Caco-2 (cell line): ENCODE results near the gene PRSS53. TPM values are rescaled to one million over a fixed set of nuclear protein-coding genes. Genes with fewer than 3 reads are reported as not detected.

Experiments
- BruUV-seq: library from RNA; stranded (reverse); fragments of 400-500 nt; replicated peaks from 2 replicates; lab custom pipeline; 2021; lab: Mats Ljungman, UMichigan
- CTCF ChIA-PET: fragments of 300-600 bp; sonication (Branson Sonifier 250); formaldehyde crosslinking; loops from one replicate; lab custom pipeline; 2022; ENCODE audit warnings: antibody characterized with exemption; lab: Charles Lee
- POLR2A ChIA-PET: fragments of 300-600 bp; sonication (Branson Sonifier 250); formaldehyde crosslinking; loops from one replicate; lab custom pipeline; 2022; ENCODE audit warnings: antibody characterized with exemption; lab: Charles Lee
- DNase-seq, 2 experiments: peaks; one replicate each; pipeline versions ENCODE4 v3.0.0 to v3.0.0-alpha.2; 2020 to 2022
- H3K27me3 ChIP-seq: replicated peaks from 2 replicates; pipeline ENCODE4 v1.6.0; 2011; ENCODE audit warnings: low read length; ENCODE audit not compliant: control insufficient read depth, insufficient read depth
- H3K36me3 ChIP-seq: 2 replicates; pipeline ENCODE4 v1.5.1; 2011; ENCODE audit warnings: low read length; ENCODE audit not compliant: control insufficient read depth, insufficient read depth
- H3K4me1 ChIP-seq: fragments of 250-450 bp; sonication (Bioruptor Pico); 2 replicates; pipeline ENCODE4 v1.5.1; 2020; ENCODE audit warnings: mild to moderate bottlenecking
- H3K4me3 ChIP-seq: 2 replicates; pipeline ENCODE4 v1.5.1; 2011; ENCODE audit warnings: low read depth, mild to moderate bottlenecking, control low read depth, low read length
- H3K9me3 ChIP-seq: fragments of 250-450 bp; sonication (Bioruptor Pico); 2 replicates; pipeline ENCODE4 v1.5.1; 2020; ENCODE audit warnings: mild to moderate bottlenecking, moderate library complexity
- H3K27ac Mint-ChIP-seq: one replicate; pipeline ENCODE4 v1.8.0; 2022; ENCODE audit warnings: mixed read lengths; ENCODE audit not compliant: unreplicated experiment
- H3K27me3 Mint-ChIP-seq: one replicate; pipeline ENCODE4 v1.8.0; 2022; ENCODE audit warnings: mixed read lengths; ENCODE audit not compliant: insufficient read depth, unreplicated experiment
- H3K36me3 Mint-ChIP-seq: one replicate; pipeline ENCODE4 v1.8.0; 2022; ENCODE audit warnings: mild to moderate bottlenecking, mixed read lengths; ENCODE audit not compliant: insufficient read depth, unreplicated experiment
- H3K4me1 Mint-ChIP-seq: one replicate; pipeline ENCODE4 v1.8.0; 2022; ENCODE audit warnings: low read depth, mixed read lengths; ENCODE audit not compliant: unreplicated experiment
- H3K4me3 Mint-ChIP-seq: one replicate; pipeline ENCODE4 v1.8.0; 2022; ENCODE audit warnings: mild to moderate bottlenecking, moderate library complexity, mixed read lengths; ENCODE audit not compliant: unreplicated experiment
- H3K9me3 Mint-ChIP-seq: one replicate; pipeline ENCODE4 v1.8.0; 2022; ENCODE audit warnings: mixed read lengths; ENCODE audit not compliant: unreplicated experiment
- intact Hi-C: fragments of 100-400 bp; cut with micrococcal nuclease; formaldehyde crosslinking; loops from one replicate; pipeline ENCODE4 v1.10.0; 2022; ENCODE audit not compliant: unreplicated experiment
- total RNA-seq: library from RNA; stranded (reverse); gene quantifications from 2 replicates; pipeline ENCODE4 v1.2.3, GENCODE V29; 2022
- TF ChIP-seq, protein P1 (sequence below), 2 experiments: fragments of 200-600 bp in 1 of 2; IDR thresholded peaks; 1 replicate in 1 of 2; 2 replicates in 1 of 2; pipeline versions ENCODE4 v1.5.1 to v1.8.0; 2011 to 2022; ENCODE audit warnings: antibody characterized with exemption in 1 of 2, control low read depth in 1 of 2, inconsistent platforms in 1 of 2, low read depth in 1 of 2, low read length in 1 of 2, mild to moderate bottlenecking in 1 of 2, moderate library complexity in 1 of 2; ENCODE audit not compliant: insufficient read depth in 1 of 2, severe bottlenecking in 1 of 2, unreplicated experiment in 1 of 2

Gene PRSS53
- total RNA-seq, 1 experiment from 2014 or later = 1.8 TPM

DNA sequence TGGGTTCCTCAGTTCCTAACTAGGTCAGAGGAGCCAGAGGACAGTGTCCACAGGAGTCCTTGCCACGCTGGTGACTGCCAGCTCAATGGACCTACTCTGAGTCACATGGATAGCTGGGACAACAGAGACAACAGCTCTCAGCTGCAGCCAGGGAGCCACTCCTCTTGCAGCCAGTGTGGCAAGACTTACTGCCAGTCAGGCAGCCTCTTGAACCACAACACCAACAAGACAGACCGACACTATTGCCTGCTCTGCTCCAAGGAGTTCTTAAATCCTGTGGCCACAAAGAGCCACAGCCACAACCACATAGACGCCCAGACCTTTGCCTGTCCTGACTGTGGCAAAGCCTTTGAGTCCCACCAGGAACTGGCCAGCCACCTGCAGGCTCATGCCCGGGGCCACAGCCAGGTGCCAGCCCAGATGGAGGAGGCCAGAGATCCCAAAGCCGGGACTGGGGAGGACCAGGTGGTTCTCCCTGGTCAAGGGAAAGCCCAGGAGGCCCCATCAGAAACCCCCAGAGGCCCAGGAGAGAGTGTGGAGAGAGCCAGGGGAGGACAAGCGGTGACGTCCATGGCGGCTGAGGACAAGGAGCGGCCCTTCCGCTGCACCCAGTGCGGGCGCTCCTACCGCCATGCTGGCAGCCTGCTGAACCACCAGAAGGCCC lies 7.9 kb downstream of the PRSS53 start:
- H3K4me1 Mint-ChIP-seq = no peaks in the 10 kb centered on the region
- H3K9me3 Mint-ChIP-seq = no peaks in the 10 kb centered on the region
- H3K4me1 ChIP-seq = no peaks in the 10 kb centered on the region
- H3K4me3 Mint-ChIP-seq = no peak overlapping the region
- ChIA-PET POLR2A (no interaction called here), CTCF (no interaction called here)
- no peak overlapping the region for H3K27ac Mint-ChIP-seq
- peaks cover 32% of the 10 kb centered on the region for H3K36me3 Mint-ChIP-seq
- TF ChIP-seq, protein P1, sequence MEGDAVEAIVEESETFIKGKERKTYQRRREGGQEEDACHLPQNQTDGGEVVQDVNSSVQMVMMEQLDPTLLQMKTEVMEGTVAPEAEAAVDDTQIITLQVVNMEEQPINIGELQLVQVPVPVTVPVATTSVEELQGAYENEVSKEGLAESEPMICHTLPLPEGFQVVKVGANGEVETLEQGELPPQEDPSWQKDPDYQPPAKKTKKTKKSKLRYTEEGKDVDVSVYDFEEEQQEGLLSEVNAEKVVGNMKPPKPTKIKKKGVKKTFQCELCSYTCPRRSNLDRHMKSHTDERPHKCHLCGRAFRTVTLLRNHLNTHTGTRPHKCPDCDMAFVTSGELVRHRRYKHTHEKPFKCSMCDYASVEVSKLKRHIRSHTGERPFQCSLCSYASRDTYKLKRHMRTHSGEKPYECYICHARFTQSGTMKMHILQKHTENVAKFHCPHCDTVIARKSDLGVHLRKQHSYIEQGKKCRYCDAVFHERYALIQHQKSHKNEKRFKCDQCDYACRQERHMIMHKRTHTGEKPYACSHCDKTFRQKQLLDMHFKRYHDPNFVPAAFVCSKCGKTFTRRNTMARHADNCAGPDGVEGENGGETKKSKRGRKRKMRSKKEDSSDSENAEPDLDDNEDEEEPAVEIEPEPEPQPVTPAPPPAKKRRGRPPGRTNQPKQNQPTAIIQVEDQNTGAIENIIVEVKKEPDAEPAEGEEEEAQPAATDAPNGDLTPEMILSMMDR (IDR thresholded peaks at IDR 0.05; ENCODE audit: insufficient read depth in 1 of 2, low read depth in 1 of 2, low read length in 1 of 2, severe bottlenecking in 1 of 2, unreplicated experiment in 1 of 2) = no peak
- no peak for DNase-seq
- H3K9me3 ChIP-seq = no peaks in the 10 kb centered on the region
- intact Hi-C loops = no loop called here
- no peak overlapping the region for H3K4me3 ChIP-seq
- peaks cover 3% of the 10 kb centered on the region for H3K36me3 ChIP-seq
- no TSS peak for BruUV-seq
- H3K27me3 Mint-ChIP-seq = no peaks in the 10 kb centered on the region
- H3K27me3 ChIP-seq = no peaks in the 10 kb centered on the region

GRCh38 chr16:31080035-31080629 lies 8.6 kb downstream of the PRSS53 start:
- ChIA-PET CTCF (no interaction called here), POLR2A (no interaction called here)
- H3K27me3 ChIP-seq = no peaks in the 10 kb centered on the region
- Mint-ChIP-seq H3K27me3 (no peaks in the 10 kb centered on the region), H3K27ac (no peak overlapping the region), H3K36me3 (peaks cover 32% of the 10 kb centered on the region), H3K4me1 (peaks cover 2% of the 10 kb centered on the region), H3K9me3 (no peaks in the 10 kb centered on the region), H3K4me3 (no peak overlapping the region)
- TF ChIP-seq, protein P1 (IDR thresholded peaks at IDR 0.05; ENCODE audit: insufficient read depth in 1 of 2, low read depth in 1 of 2, low read length in 1 of 2, severe bottlenecking in 1 of 2, unreplicated experiment in 1 of 2) = no peak
- no peak for DNase-seq
- H3K36me3 ChIP-seq = peaks cover 3% of the 10 kb centered on the region
- no peak overlapping the region for H3K4me3 ChIP-seq
- H3K9me3 ChIP-seq = no peaks in the 10 kb centered on the region
- intact Hi-C loops = no loop called here
- H3K4me1 ChIP-seq = no peaks in the 10 kb centered on the region
- BruUV-seq = no TSS peak

DNA sequence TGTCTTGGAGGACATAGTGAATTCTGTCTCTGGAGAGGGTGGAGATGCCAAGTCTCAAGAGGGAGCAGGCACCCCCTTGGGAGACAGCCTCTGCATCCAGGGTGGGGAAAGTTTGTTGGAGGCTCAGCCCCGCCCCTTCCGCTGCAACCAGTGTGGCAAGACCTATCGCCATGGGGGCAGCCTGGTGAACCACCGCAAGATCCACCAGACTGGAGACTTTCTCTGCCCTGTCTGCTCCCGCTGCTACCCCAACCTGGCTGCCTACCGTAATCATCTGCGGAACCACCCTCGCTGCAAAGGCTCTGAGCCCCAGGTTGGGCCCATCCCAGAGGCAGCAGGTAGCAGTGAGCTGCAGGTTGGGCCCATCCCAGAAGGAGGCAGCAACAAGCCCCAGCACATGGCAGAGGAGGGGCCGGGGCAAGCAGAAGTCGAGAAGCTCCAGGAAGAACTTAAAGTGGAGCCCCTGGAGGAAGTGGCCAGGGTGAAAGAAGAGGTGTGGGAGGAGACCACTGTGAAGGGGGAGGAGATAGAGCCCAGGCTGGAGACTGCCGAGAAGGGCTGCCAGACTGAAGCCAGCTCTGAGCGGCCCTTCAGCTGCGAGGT lies 9.3 kb downstream of the PRSS53 start:
- Mint-ChIP-seq H3K9me3 (no peaks in the 10 kb centered on the region), H3K4me3 (no peak overlapping the region), H3K4me1 (peaks cover 7% of the 10 kb centered on the region), H3K36me3 (peaks cover 27% of the 10 kb centered on the region), H3K27ac (no peak overlapping the region), H3K27me3 (no peaks in the 10 kb centered on the region)
- no TSS peak for BruUV-seq
- H3K36me3 ChIP-seq = peaks cover 3% of the 10 kb centered on the region
- H3K4me3 ChIP-seq = no peak overlapping the region
- no peaks in the 10 kb centered on the region for H3K27me3 ChIP-seq
- CTCF ChIA-PET = no interaction called here
- intact Hi-C loops = no loop called here
- POLR2A ChIA-PET = no interaction called here
- TF ChIP-seq, protein P1 (IDR thresholded peaks at IDR 0.05; ENCODE audit: insufficient read depth in 1 of 2, low read depth in 1 of 2, low read length in 1 of 2, severe bottlenecking in 1 of 2, unreplicated experiment in 1 of 2) = no peak
- H3K4me1 ChIP-seq = no peaks in the 10 kb centered on the region
- no peak for DNase-seq
- H3K9me3 ChIP-seq = no peaks in the 10 kb centered on the region
